Esophagus squamous epithelium (tissue), 4 donors: ENCODE measurements around the gene SDHB.

Experiments used
- CTCF ChIP-seq, 6 experiments: fragments of 450-650 bp in 4 of 6; fragments of 200-600 bp in 2 of 6; sonication (generic) in 2 of 6; IDR thresholded peaks; one replicate each; pipeline ENCODE4 v1.5.1; 2016 to 2019; ENCODE audit warnings: antibody characterized with exemption in 6 of 6, mild to moderate bottlenecking in 4 of 6, moderate library complexity in 4 of 6
- POLR2A ChIP-seq, 4 donors: fragments of 450-650 bp; IDR thresholded peaks; one replicate each; pipeline ENCODE4 v1.6.1; 2017; ENCODE audit warnings: antibody characterized with exemption in 4 of 4, mild to moderate bottlenecking in 4 of 4, moderate library complexity in 3 of 4

- TF ChIP-seq CTCF (IDR thresholded peaks at IDR 0.05) (no peak), POLR2A (IDR thresholded peaks at IDR 0.05) (no peak)
Measured at GRCh38 chr1:17096584-17096983, 42.8 kb upstream of the SDHB start.
